Peyer's patch (tissue), 4 donors: ENCODE data around the gene CSMD2. TPM values are rescaled to one million over a fixed set of nuclear protein-coding genes. Genes with fewer than 3 reads are reported as not detected.
A peak's percentile ranks its signal among the peaks of the same experiment; 100 is the strongest.

Experiments
- DNase-seq, 3 donors: peaks; one replicate each; pipeline ENCODE4 v3.0.0-alpha.2; 2017 to 2019
- H3K27ac ChIP-seq, 4 donors: fragments of 200-600 bp; sonication (generic); one replicate each; pipeline ENCODE4 v1.5.1; 2016 to 2019
- H3K27me3 ChIP-seq, 2 donors: fragments of 200-600 bp; sonication (generic); one replicate each; pipeline ENCODE4 v1.5.1; 2019
- H3K36me3 ChIP-seq, 3 donors: fragments of 200-600 bp; sonication (generic); one replicate each; pipeline ENCODE4 v1.5.1; 2016 to 2019
- H3K4me1 ChIP-seq, 4 donors: fragments of 200-600 bp; sonication (generic); one replicate each; pipeline ENCODE4 v1.5.1; 2016 to 2019
- H3K4me3 ChIP-seq, 4 donors: fragments of 200-600 bp; sonication (generic); 1 replicate in 3 of 4; 2 replicates in 1 of 4; pipeline ENCODE4 v1.5.1; 2016 to 2019; ENCODE audit warnings: mild to moderate bottlenecking in 1 of 4
- H3K9me3 ChIP-seq, 4 donors: fragments of 200-600 bp; sonication (generic); one replicate each; pipeline ENCODE4 v1.5.1; 2016 to 2019; ENCODE audit warnings: mild to moderate bottlenecking in 1 of 4
- CTCF ChIP-seq, 6 experiments: fragments of 450-650 bp in 4 of 6; fragments of 200-600 bp in 2 of 6; sonication (generic) in 1 of 6; IDR thresholded peaks; one replicate each; pipeline ENCODE4 v1.5.1; 2017 to 2019; ENCODE audit warnings: antibody characterized with exemption in 6 of 6, mild to moderate bottlenecking in 3 of 6, moderate library complexity in 1 of 6
- POLR2A ChIP-seq, 2 donors: fragments of 450-650 bp; IDR thresholded peaks; one replicate each; pipeline ENCODE4 v1.5.1; 2017; ENCODE audit warnings: antibody characterized with exemption in 2 of 2, mild to moderate bottlenecking in 2 of 2, moderate library complexity in 2 of 2
- total RNA-seq, 4 donors: library from RNA; depleted of rRNA; stranded (reverse); fragments of >200 nt; gene quantifications; one replicate each; pipeline ENCODE4 v1.1.0, GENCODE V29; 2016

Gene CSMD2
- total RNA-seq, 4 donors from 2014 or later: under 0.01 to 1.2 (median 0.70) TPM

DNA sequence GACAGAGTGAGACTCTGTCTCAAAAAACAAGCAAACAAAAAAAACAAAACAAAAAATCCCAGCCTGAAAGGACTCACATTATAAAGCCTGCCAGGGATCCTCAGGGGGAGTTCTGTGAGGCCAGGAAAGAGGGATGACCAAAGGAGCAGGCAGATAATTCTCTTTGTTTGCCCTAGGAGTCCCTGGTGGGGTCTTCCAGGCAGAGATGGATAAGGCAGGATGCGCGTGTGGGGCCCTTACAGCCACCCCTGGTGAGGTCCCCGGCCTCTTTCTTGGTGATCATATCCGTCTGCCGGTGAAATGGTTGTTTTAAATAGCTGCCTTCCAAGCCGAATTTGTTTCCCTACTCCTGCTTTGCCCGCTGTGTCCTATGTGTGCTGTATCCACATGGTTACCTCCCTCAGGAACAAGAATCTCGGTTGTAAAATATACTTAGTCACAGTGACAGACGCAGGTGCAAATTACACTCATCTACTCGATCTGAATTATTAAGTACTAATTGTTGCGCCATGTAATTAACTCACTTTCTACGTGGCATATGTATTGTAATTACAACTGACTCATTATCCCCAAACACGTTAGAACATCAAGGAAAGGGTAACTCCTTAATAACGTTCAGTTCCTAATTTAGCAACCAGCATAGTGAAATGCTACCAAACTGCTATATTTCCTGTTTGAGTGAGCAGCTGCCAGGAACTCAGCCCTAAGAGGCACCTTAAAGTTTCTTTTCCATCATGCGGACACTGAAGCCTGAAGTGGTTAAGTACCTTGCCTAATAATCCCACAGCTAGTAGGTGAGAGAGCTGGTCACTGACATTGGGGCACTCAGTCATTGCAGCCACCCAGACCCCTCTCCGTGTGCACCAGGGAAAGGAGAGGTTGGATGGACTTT, 586.2 kb downstream of the CSMD2 start:
- Histone ChIP-seq H3K27me3 (no peaks in the 10 kb centered on the region), H3K9me3 (no peaks in the 10 kb centered on the region), H3K36me3 (no peaks in the 10 kb centered on the region), H3K4me1 (no peaks in the 10 kb centered on the region), H3K4me3 (no peak overlapping the region), H3K27ac (no peak overlapping the region)
- TF ChIP-seq CTCF (IDR thresholded peaks at IDR 0.05) (no peak), POLR2A (IDR thresholded peaks at IDR 0.05) (no peak)
- DNase-seq: no peak

DNA sequence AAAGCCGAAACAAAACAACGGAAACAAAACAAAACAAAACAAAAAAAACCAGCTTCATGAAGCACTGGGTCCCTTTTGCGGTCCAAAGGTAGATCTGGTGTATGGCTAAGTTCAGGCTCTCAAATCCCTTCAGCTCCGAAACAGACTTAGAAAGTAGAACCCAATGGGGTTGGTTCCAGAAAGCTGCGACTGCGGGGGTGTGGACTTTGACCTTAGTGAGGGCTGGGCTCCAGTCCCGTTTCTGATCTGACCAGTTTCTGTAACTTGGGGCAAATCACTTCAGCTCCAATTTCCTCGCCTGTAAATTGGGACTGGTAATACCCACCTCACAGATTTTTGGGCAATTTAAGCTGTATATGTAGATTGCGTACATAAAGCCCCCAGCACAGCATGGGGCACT, 587.4 kb downstream of the CSMD2 start:
- Histone ChIP-seq H3K27ac (no peak overlapping the region), H3K4me1 (no peaks in the 10 kb centered on the region)

GRCh38 chr1:33576821-33577599, 588.0 kb downstream of the CSMD2 start:
- no peak for DNase-seq
- no peak overlapping the region for H3K27ac ChIP-seq
- H3K9me3 ChIP-seq: no peaks in the 10 kb centered on the region
- no peaks in the 10 kb centered on the region for H3K36me3 ChIP-seq
- H3K4me1 ChIP-seq: no peaks in the 10 kb centered on the region
- TF ChIP-seq POLR2A (IDR thresholded peaks at IDR 0.05) (no peak), CTCF (IDR thresholded peaks at IDR 0.05) (no peak)
- no peaks in the 10 kb centered on the region for H3K27me3 ChIP-seq
- H3K4me3 ChIP-seq: no peak overlapping the region

More for the DNA sequence above, 587.4 kb downstream of the CSMD2 start:
- no peak overlapping the region for H3K4me3 ChIP-seq
- no peaks in the 10 kb centered on the region for H3K36me3 ChIP-seq
- H3K27me3 ChIP-seq: no peaks in the 10 kb centered on the region
- TF ChIP-seq CTCF (IDR thresholded peaks at IDR 0.05) (no peak), POLR2A (IDR thresholded peaks at IDR 0.05) (no peak)
- no peaks in the 10 kb centered on the region for H3K9me3 ChIP-seq
- DNase-seq: no peak

- no peak for TF ChIP-seq CTCF (IDR thresholded peaks at IDR 0.05)
- TF ChIP-seq POLR2A (IDR thresholded peaks at IDR 0.05): no peak
- no peak for DNase-seq
- no peak overlapping the region for H3K4me3 ChIP-seq
- H3K36me3 ChIP-seq: no peaks in the 10 kb centered on the region
- H3K27me3 ChIP-seq: no peaks in the 10 kb centered on the region
- no peaks in the 10 kb centered on the region for H3K9me3 ChIP-seq
- H3K27ac ChIP-seq: peak overlapping the region in 2 of 4 donors; percentile 35 to 61
- H3K4me1 ChIP-seq: no peaks in the 10 kb centered on the region
These were observed 589.6 kb downstream of the CSMD2 start for GRCh38 chr1:33575324-33575879.

GRCh38 chr1:33573661-33574060, 591.4 kb downstream of the CSMD2 start:
- DNase-seq: no peak
- H3K27me3 ChIP-seq: no peaks in the 10 kb centered on the region

More at GRCh38 chr1:33573661-33574060, 591.4 kb downstream of the CSMD2 start:
- Histone ChIP-seq H3K27ac (no peak overlapping the region), H3K4me1 (no peaks in the 10 kb centered on the region), H3K36me3 (no peaks in the 10 kb centered on the region), H3K4me3 (no peak overlapping the region), H3K9me3 (no peaks in the 10 kb centered on the region)
- TF ChIP-seq CTCF (IDR thresholded peaks at IDR 0.05): no peak
- TF ChIP-seq POLR2A (IDR thresholded peaks at IDR 0.05): no peak
